Measurements from ENCODE around the gene TRIM38. TPM values are rescaled to one million over a fixed set of nuclear protein-coding genes. Genes with fewer than 3 reads are reported as not detected.
"Not testable (repeated sequence)": the region's sequence is repeated elsewhere in the genome, so short reads cannot be mapped to it uniquely, and the experiment has no call there.

The TRIM38 gene
- total RNA-seq, 4 donors from 2014 or later = 3.9 to 14.9 (median 6.4) TPM

GRCh38 chr6:25927178-25927577, 35.4 kb upstream of the TRIM38 start:
- Histone ChIP-seq H3K9me3 (no peaks in the 10 kb centered on the region), H3K4me1 (no peaks in the 10 kb centered on the region), H3K4me3 (no peak overlapping the region), H3K36me3 (no peaks in the 10 kb centered on the region), H3K27ac (no peak overlapping the region), H3K27me3 (no peaks in the 10 kb centered on the region)
- DNase-seq (ENCODE audit: low spot score in 2 of 2) = no peak
- TF ChIP-seq POLR2AphosphoS5 (IDR thresholded peaks at IDR 0.05) = no peak
- no peak for TF ChIP-seq EP300 (IDR thresholded peaks at IDR 0.05)
- TF ChIP-seq CTCF (IDR thresholded peaks at IDR 0.05) = no peak
- 74% methylated on average over 2 of the region's 2 CpGs for WGBS

GRCh38 chr6:25927756-25928216, 34.8 kb upstream of the TRIM38 start:
- Histone ChIP-seq H3K27me3 (no peaks in the 10 kb centered on the region), H3K9me3 (no peaks in the 10 kb centered on the region), H3K4me1 (no peaks in the 10 kb centered on the region), H3K27ac (no peak overlapping the region), H3K4me3 (no peak overlapping the region), H3K36me3 (no peaks in the 10 kb centered on the region)
- DNase-seq (ENCODE audit: low spot score in 2 of 2) = no peak
- TF ChIP-seq CTCF (IDR thresholded peaks at IDR 0.05) (no peak), EP300 (IDR thresholded peaks at IDR 0.05) (no peak), POLR2AphosphoS5 (IDR thresholded peaks at IDR 0.05) (no peak), POLR2A (IDR thresholded peaks at IDR 0.05) (no peak)
- WGBS = 69% methylated on average over 2 of the region's 2 CpGs

GRCh38 chr6:25928562-25929324, 33.9 kb upstream of the TRIM38 start:
- Histone ChIP-seq H3K36me3 (no peaks in the 10 kb centered on the region), H3K4me3 (no peak overlapping the region), H3K27ac (no peak overlapping the region), H3K27me3 (no peaks in the 10 kb centered on the region), H3K4me1 (no peaks in the 10 kb centered on the region), H3K9me3 (no peaks in the 10 kb centered on the region)
- TF ChIP-seq CTCF (IDR thresholded peaks at IDR 0.05) (no peak), POLR2AphosphoS5 (IDR thresholded peaks at IDR 0.05) (no peak), EP300 (IDR thresholded peaks at IDR 0.05) (no peak), POLR2A (IDR thresholded peaks at IDR 0.05) (no peak)
- 86% methylated on average over 4 of the region's 4 CpGs for WGBS
- DNase-seq (ENCODE audit: low spot score in 2 of 2) = no peak

- DNase-seq (ENCODE audit: low spot score in 2 of 2); H3K4me1 ChIP-seq; H3K27me3 ChIP-seq; H3K4me3 ChIP-seq; H3K9me3 ChIP-seq; H3K27ac ChIP-seq; H3K36me3 ChIP-seq: not testable (repeated sequence)
- WGBS = 86% methylated on average over 12 of the region's 12 CpGs
Observed at GRCh38 chr6:25929785-25930184, 32.8 kb upstream of the TRIM38 start.

GRCh38 chr6:25930532-25931410, 31.8 kb upstream of the TRIM38 start, which contains the start of gene SLC17A2:
Gene SLC17A2, minus strand, starts transcription at chr6:25930691. Its CDS starts 4,895 bp downstream, at chr6:25925796.
- no peak for DNase-seq (ENCODE audit: low spot score in 2 of 2)
- H3K9me3 ChIP-seq = no peaks in the 10 kb centered on the region
- H3K36me3 ChIP-seq = no peaks in the 10 kb centered on the region
- no peak within 1 kb of the TSS for H3K4me3 ChIP-seq
- no peaks in the 10 kb centered on the region for H3K27me3 ChIP-seq
- no peak for TF ChIP-seq CTCF (IDR thresholded peaks at IDR 0.05)
- TF ChIP-seq POLR2A (IDR thresholded peaks at IDR 0.05) = no peak
- TF ChIP-seq POLR2AphosphoS5 (IDR thresholded peaks at IDR 0.05) = no peak
- no peak for TF ChIP-seq EP300 (IDR thresholded peaks at IDR 0.05)
- WGBS = 89% methylated on average over 9 of the region's 9 CpGs
- no peak within 1 kb of the TSS for H3K27ac ChIP-seq
- H3K4me1 ChIP-seq = no peaks in the 10 kb centered on the region

Data from suprapubic skin (tissue), 4 donors.